ENCODE measurements around the gene MSLN.

MSLN gene

GRCh38 chr16:722835-723633 lies 37.5 kb upstream of the MSLN start:
- DNase-seq (ENCODE audit: low read depth in 2 of 2, low spot score in 1 of 2), result no peak

- no peak for DNase-seq (ENCODE audit: low read depth in 2 of 2, low spot score in 1 of 2)
Measured at GRCh38 chr16:723695-724094, 36.8 kb upstream of the MSLN start.

- no peak for DNase-seq (ENCODE audit: low read depth in 2 of 2, low spot score in 1 of 2)
Measured at GRCh38 chr16:724188-725040, 36.1 kb upstream of the MSLN start.

GRCh38 chr16:725041-725376 lies 35.5 kb upstream of the MSLN start:
- no peak for DNase-seq (ENCODE audit: low read depth in 2 of 2, low spot score in 1 of 2)

GRCh38 chr16:725463-726187 lies 34.9 kb upstream of the MSLN start:
- DNase-seq (ENCODE audit: low read depth in 2 of 2, low spot score in 1 of 2), result no peak

- DNase-seq (ENCODE audit: low read depth in 2 of 2, low spot score in 1 of 2), result no peak
Measured at GRCh38 chr16:726188-726437, 34.4 kb upstream of the MSLN start.

- peak; percentile 28 to 38 for DNase-seq (ENCODE audit: low read depth in 2 of 2, low spot score in 1 of 2)
Measured at GRCh38 chr16:726438-727290, 33.9 kb upstream of the MSLN start, which contains the start of the genes CCDC78 and HAGHL. TSS of gene CCDC78 (minus strand) at chr16:726443. CDS start at chr16:726367, 76 bp downstream. TSS of gene HAGHL (plus strand) at chr16:727106. CDS start at chr16:727510, 404 bp downstream.

GRCh38 chr16:727291-727977 lies 33.1 kb upstream of the MSLN start:
- DNase-seq (ENCODE audit: low read depth in 2 of 2, low spot score in 1 of 2), result no peak

- peak; percentile 29 to 33 for DNase-seq (ENCODE audit: low read depth in 2 of 2, low spot score in 1 of 2)
Measured at GRCh38 chr16:728131-728889, 32.2 kb upstream of the MSLN start.

- no peak for DNase-seq (ENCODE audit: low read depth in 2 of 2, low spot score in 1 of 2)
Measured at GRCh38 chr16:728890-729744, 31.4 kb upstream of the MSLN start.

GRCh38 chr16:729768-730665 lies 30.5 kb upstream of the MSLN start:
- no peak for DNase-seq (ENCODE audit: low read depth in 2 of 2, low spot score in 1 of 2)

GRCh38 chr16:730666-731509 lies 29.6 kb upstream of the MSLN start:
- no peak for DNase-seq (ENCODE audit: low read depth in 2 of 2, low spot score in 1 of 2)

- no peak for DNase-seq (ENCODE audit: low read depth in 2 of 2, low spot score in 1 of 2)
Measured at GRCh38 chr16:732332-732731, 28.2 kb upstream of the MSLN start.

- no peak for DNase-seq (ENCODE audit: low read depth in 2 of 2, low spot score in 1 of 2)
Measured at GRCh38 chr16:732936-733335, 27.6 kb upstream of the MSLN start.

GRCh38 chr16:733382-734207 lies 26.9 kb upstream of the MSLN start:
- no peak for DNase-seq (ENCODE audit: low read depth in 2 of 2, low spot score in 1 of 2)
